Stimulated activated CD4-positive, alpha-beta T cell treated with anti-CD3 and anti-CD28 coated beads, Interleukin-1b, Interleukin-23, amount 100 ng/mL, for 1 hour (primary cell): Measurements from ENCODE around the gene LPIN3.

Experiments
- DNase-seq, 2 donors: peaks; one replicate each; pipeline ENCODE4 v3.0.0-alpha.2; 2020; ENCODE audit warnings: low read depth in 2 of 2

Gene LPIN3

GRCh38 chr20:41327178-41327577 lies 13.4 kb upstream of the LPIN3 start:
- no peak for DNase-seq

GRCh38 chr20:41329435-41330342 lies 10.9 kb upstream of the LPIN3 start:
- peak in 1 of 2 donors; percentile 20 for DNase-seq

GRCh38 chr20:41330343-41330720 lies 10.3 kb upstream of the LPIN3 start:
- no peak for DNase-seq

- no peak for DNase-seq
These were observed 9.7 kb upstream of the LPIN3 start for GRCh38 chr20:41330941-41331340.

GRCh38 chr20:41331731-41332130 lies 8.9 kb upstream of the LPIN3 start:
- DNase-seq = no peak

- no peak for DNase-seq
These were observed 6.6 kb upstream of the LPIN3 start for GRCh38 chr20:41334036-41334435.

- no peak for DNase-seq
These were observed 5.9 kb upstream of the LPIN3 start for GRCh38 chr20:41334443-41335421.

- no peak for DNase-seq
These were observed 5.0 kb upstream of the LPIN3 start for GRCh38 chr20:41335591-41335990.

GRCh38 chr20:41336711-41337492 lies 3.7 kb upstream of the LPIN3 start:
- DNase-seq = no peak

- DNase-seq = peak; percentile 63 to 77
These were observed 679 bp upstream of the LPIN3 start for GRCh38 chr20:41339957-41340326.

- no peak for DNase-seq
These were observed 2.1 kb downstream of the LPIN3 start for GRCh38 chr20:41342474-41343464.

- DNase-seq = no peak
These were observed 3.9 kb downstream of the LPIN3 start for GRCh38 chr20:41344477-41344876.

- DNase-seq = no peak
These were observed 4.5 kb downstream of the LPIN3 start for GRCh38 chr20:41344938-41345728.

GRCh38 chr20:41345729-41346067 lies 5.1 kb downstream of the LPIN3 start:
- DNase-seq = no peak

GRCh38 chr20:41347523-41348429 lies 7.2 kb downstream of the LPIN3 start:
- DNase-seq = no peak

- DNase-seq = no peak
These were observed 8.0 kb downstream of the LPIN3 start for GRCh38 chr20:41348430-41349172.

- no peak for DNase-seq
These were observed 8.6 kb downstream of the LPIN3 start for GRCh38 chr20:41349266-41349665.

GRCh38 chr20:41349943-41350342 lies 9.3 kb downstream of the LPIN3 start:
- no peak for DNase-seq
